PFSK-1 (cell line): Measurements from ENCODE around the gene SLC39A11.

Source experiments
- FOXP2 ChIP-seq: optimal IDR thresholded peaks from 2 replicates; pipeline ENCODE3; 2011; ENCODE audit warnings: borderline replicate concordance, control low read depth, inconsistent platforms; ENCODE audit not compliant: insufficient read depth; ENCODE audit errors: extremely low read length, extremely low read depth
- POLR2AphosphoS5 ChIP-seq: IDR thresholded peaks from 2 replicates; pipeline ENCODE4 v1.6.1; 2012; ENCODE audit warnings: low read depth, mild to moderate bottlenecking, control low read depth, low read length, moderate library complexity
- REST ChIP-seq, 2 experiments: IDR thresholded peaks; 2 replicates each; pipeline versions ENCODE4 v1.6.1 to v1.8.0; 2011 to 2012; ENCODE audit warnings: low read depth in 2 of 2, low read length in 2 of 2, control low read depth in 1 of 2, inconsistent platforms in 1 of 2, mild to moderate bottlenecking in 1 of 2, moderate library complexity in 1 of 2; ENCODE audit not compliant: insufficient read depth in 1 of 2
- SIN3A ChIP-seq: IDR thresholded peaks from 2 replicates; pipeline ENCODE4 v1.6.1; 2012; ENCODE audit warnings: mild to moderate bottlenecking, low read length, moderate library complexity, borderline replicate concordance; ENCODE audit not compliant: insufficient read depth
- TAF1 ChIP-seq: IDR thresholded peaks from 2 replicates; pipeline ENCODE4 v1.6.1; 2012; ENCODE audit warnings: low read length, control low read depth, borderline replicate concordance; ENCODE audit not compliant: insufficient read depth

SLC39A11 gene

GRCh38 chr17:72838068-72838467, 254.4 kb downstream of the SLC39A11 start:
- TF ChIP-seq SIN3A: no peak

GRCh38 chr17:72837335-72837734, 255.2 kb downstream of the SLC39A11 start:
- TF ChIP-seq REST (IDR thresholded peaks at IDR 0.05; ENCODE audit: insufficient read depth in 1 of 2, low read depth in 2 of 2, low read length in 2 of 2): no peak
- TF ChIP-seq FOXP2: no peak
- TF ChIP-seq POLR2AphosphoS5: no peak
- TF ChIP-seq TAF1: no peak
- TF ChIP-seq SIN3A: no peak

GRCh38 chr17:72833128-72833765, 259.2 kb downstream of the SLC39A11 start:
- TF ChIP-seq FOXP2 (no peak), TAF1 (no peak), REST (IDR thresholded peaks at IDR 0.05; ENCODE audit: insufficient read depth in 1 of 2, low read depth in 2 of 2, low read length in 2 of 2) (no peak), POLR2AphosphoS5 (no peak), SIN3A (no peak)

- TF ChIP-seq SIN3A (no peak), FOXP2 (no peak), POLR2AphosphoS5 (no peak), TAF1 (no peak), REST (IDR thresholded peaks at IDR 0.05; ENCODE audit: insufficient read depth in 1 of 2, low read depth in 2 of 2, low read length in 2 of 2) (no peak)
These were observed 260.2 kb downstream of the SLC39A11 start for GRCh38 chr17:72832306-72832705.

GRCh38 chr17:72829883-72830282, 262.6 kb downstream of the SLC39A11 start:
- TF ChIP-seq SIN3A (no peak), TAF1 (no peak), REST (IDR thresholded peaks at IDR 0.05; ENCODE audit: insufficient read depth in 1 of 2, low read depth in 2 of 2, low read length in 2 of 2) (no peak), FOXP2 (no peak), POLR2AphosphoS5 (no peak)
